ENCODE results near the gene L3MBTL4. TPM values are rescaled to one million over a fixed set of nuclear protein-coding genes. Genes with fewer than 3 reads are reported as not detected.

Gene L3MBTL4
- total RNA-seq, 4 donors from 2014 or later, result 11.3 to 16.3 (median 11.8) TPM

DNA sequence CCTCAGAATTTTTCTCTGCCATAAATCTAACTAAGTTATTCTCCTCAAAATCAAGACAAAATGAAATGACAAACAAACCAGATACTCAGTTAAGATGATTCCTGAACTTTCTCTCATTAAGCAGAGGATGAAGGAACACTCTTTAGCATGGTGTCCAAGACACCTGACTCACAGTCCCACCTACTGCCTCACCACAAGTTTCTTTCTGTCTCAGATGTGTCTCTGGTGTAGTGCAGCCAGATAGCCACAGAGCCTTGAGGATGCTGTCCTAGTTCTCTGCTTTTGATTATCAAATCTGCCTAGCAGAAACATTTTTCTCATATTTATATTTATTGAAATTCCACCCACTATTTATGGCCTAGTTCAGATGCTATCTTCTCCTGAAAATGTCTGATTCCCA, 415.8 kb downstream of the L3MBTL4 start:
- no peak for DNase-seq (ENCODE audit: low spot score in 2 of 2)
- H3K4me3 ChIP-seq (ENCODE audit: low read depth, poor library complexity, severe bottlenecking), result no peak overlapping the region
- TF ChIP-seq, protein P1, sequence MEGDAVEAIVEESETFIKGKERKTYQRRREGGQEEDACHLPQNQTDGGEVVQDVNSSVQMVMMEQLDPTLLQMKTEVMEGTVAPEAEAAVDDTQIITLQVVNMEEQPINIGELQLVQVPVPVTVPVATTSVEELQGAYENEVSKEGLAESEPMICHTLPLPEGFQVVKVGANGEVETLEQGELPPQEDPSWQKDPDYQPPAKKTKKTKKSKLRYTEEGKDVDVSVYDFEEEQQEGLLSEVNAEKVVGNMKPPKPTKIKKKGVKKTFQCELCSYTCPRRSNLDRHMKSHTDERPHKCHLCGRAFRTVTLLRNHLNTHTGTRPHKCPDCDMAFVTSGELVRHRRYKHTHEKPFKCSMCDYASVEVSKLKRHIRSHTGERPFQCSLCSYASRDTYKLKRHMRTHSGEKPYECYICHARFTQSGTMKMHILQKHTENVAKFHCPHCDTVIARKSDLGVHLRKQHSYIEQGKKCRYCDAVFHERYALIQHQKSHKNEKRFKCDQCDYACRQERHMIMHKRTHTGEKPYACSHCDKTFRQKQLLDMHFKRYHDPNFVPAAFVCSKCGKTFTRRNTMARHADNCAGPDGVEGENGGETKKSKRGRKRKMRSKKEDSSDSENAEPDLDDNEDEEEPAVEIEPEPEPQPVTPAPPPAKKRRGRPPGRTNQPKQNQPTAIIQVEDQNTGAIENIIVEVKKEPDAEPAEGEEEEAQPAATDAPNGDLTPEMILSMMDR (IDR thresholded peaks at IDR 0.05), result no peak
- TF ChIP-seq POLR2A (IDR thresholded peaks at IDR 0.05), result no peak
- intact Hi-C loops (cut with DNase I; ENCODE audit: low total_unique reads), result no loop called here

DNA sequence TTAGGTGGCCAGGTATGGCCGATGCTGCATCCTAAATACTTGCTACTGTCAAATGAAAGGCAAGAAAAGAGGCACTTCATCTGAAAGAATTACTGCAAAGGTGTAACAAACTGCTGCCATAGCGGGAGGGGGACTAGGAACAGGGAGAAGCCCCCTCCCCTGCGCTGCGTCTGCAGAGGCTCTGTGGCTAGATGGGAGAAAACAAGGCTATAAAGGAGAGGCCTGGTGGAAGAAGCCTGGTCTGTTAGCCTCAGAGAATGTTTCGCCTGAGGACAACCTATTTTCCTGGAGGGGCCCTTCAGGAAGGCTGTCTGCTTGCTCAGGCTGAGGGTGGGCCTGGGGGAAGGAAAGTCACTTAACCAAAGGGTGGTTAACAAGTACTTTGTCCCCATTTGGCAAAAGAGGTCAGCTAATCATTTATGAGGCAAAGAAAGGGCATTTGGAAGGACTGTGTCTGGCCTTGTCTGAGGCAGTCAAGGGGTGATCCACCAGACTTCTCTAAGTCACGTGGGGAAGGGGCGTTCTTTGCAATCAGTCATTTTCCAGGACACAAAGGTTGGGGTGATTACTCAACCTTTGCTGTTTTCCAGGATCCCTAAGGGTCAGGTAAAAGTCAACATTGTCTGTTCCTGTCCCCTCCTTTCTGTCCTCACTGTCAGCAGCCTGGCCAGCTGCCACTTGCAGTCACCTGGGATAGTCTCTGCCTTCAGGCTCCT, 416.4 kb downstream of the L3MBTL4 start:
- intact Hi-C loops (cut with DNase I; ENCODE audit: low total_unique reads), result no loop called here
- no peak for TF ChIP-seq POLR2A (IDR thresholded peaks at IDR 0.05)
- TF ChIP-seq, protein P1 (IDR thresholded peaks at IDR 0.05), result no peak
- WGBS, 2 donors, result 81 to 96% methylated on average over 7 of the region's 7 CpGs
- H3K4me3 ChIP-seq (ENCODE audit: low read depth, poor library complexity, severe bottlenecking), result no peak overlapping the region
- DNase-seq (ENCODE audit: low spot score in 2 of 2), result no peak

DNA sequence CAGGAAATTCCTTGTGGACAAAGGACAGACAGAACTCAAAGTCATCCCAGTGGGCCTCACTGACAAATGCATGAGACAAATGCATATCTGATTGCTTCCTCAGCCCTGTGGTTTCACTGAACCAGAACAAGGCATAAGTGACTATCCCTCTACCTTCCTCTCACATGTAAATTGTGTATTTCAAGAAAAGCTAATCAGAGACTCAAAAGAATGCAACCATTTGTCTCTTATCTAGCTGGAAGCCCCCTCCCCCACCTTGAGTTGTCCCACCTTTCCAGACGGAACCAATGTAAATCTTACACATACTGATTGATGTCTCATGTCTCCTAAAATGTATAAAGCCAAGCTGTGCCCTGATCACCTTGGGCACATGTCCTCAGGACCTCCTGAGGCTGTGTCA, 417.4 kb downstream of the L3MBTL4 start:
- WGBS, 2 donors, result 94 to 96% methylated on average over 1 of the region's 1 CpG
- TF ChIP-seq, protein P1 (IDR thresholded peaks at IDR 0.05), result no peak
- intact Hi-C loops (cut with DNase I; ENCODE audit: low total_unique reads), result no loop called here
- H3K4me3 ChIP-seq (ENCODE audit: low read depth, poor library complexity, severe bottlenecking), result no peak overlapping the region
- DNase-seq (ENCODE audit: low spot score in 2 of 2), result no peak

DNA sequence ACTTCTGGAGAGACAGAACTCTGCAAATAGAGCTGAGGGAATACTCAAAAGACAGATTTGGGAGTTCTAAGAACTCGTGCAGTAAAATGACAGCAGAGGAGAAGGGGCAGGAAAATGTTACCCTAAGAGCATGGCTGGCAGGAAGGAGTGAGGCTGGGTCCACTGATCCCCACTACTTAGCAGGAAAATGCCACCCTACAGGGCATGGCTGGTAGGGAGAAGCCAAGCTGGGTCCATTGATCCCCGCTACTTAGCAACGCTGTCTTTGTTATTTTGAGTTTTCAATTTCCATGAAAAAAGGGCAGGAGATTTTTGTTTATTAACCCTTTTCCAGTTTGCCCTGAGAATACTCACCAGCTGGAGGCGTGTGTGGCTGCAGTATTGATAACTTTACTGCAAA, 419.1 kb downstream of the L3MBTL4 start:
- DNase-seq (ENCODE audit: low spot score in 2 of 2), result no peak
- H3K4me3 ChIP-seq (ENCODE audit: low read depth, poor library complexity, severe bottlenecking), result no peak overlapping the region
- TF ChIP-seq, protein P1 (IDR thresholded peaks at IDR 0.05), result no peak
- TF ChIP-seq POLR2A (IDR thresholded peaks at IDR 0.05), result no peak
- intact Hi-C loops (cut with DNase I; ENCODE audit: low total_unique reads), result no loop called here
- WGBS, 2 donors, result 79 to 83% methylated on average over 4 of the region's 4 CpGs

DNA sequence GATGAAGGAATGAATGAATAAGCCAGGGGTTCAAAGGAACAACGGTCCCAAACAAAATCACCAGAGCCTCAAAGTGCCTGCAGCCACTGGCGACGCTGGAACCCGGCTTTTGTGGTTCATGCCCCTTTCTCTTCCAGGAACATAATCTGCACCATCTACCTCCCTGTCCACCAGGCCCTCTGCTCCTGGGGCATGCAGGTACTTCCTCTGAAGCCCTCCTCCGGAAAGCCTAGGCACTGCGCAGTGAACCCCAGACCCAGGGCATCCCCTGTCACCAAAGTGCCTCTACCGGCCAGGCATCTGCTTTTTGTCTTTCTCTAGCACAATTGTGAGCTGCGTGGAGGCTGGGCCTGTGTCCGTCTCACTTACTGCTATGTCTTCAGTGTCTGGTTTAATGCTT, 420.8 kb downstream of the L3MBTL4 start:
- no peak overlapping the region for H3K4me3 ChIP-seq (ENCODE audit: low read depth, poor library complexity, severe bottlenecking)
- DNase-seq (ENCODE audit: low spot score in 2 of 2), result no peak
- intact Hi-C loops (cut with DNase I; ENCODE audit: low total_unique reads), result no loop called here
- TF ChIP-seq, protein P1 (IDR thresholded peaks at IDR 0.05), result no peak
- TF ChIP-seq POLR2A (IDR thresholded peaks at IDR 0.05), result no peak
- 87 to 96% methylated on average over 9 of the region's 9 CpGs for WGBS, 2 donors

DNA sequence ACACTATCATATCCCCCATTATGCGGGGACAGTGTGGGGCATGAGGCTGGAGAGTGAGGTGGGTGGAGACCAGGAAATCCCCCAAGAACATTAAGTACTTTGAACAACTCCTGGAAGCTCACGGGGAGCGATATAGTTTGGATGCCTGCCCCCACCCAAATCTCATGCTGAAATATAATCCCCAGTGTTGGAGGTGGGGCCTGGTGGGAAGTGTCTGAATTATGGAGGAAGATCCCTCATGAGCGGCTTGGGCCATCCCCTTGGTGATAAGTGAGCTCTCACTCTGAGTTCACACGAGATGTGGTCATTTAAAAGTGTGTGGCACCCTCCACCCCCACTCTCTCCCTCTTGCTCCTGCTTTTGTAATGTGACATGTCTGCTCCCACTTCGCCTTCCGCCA, 422.3 kb downstream of the L3MBTL4 start:
- no peak for DNase-seq (ENCODE audit: low spot score in 2 of 2)
- WGBS, 2 donors, result 95% methylated on average over 7 of the region's 7 CpGs
- intact Hi-C loops (cut with DNase I; ENCODE audit: low total_unique reads), result no loop called here
- no peak overlapping the region for H3K4me3 ChIP-seq (ENCODE audit: low read depth, poor library complexity, severe bottlenecking)
- no peak for TF ChIP-seq POLR2A (IDR thresholded peaks at IDR 0.05)
- TF ChIP-seq, protein P1 (IDR thresholded peaks at IDR 0.05), result no peak
